Mesenteric fat pad (tissue), 1 donor: ENCODE results near the gene TBC1D2. TPM values are rescaled to one million over a fixed set of nuclear protein-coding genes. Genes with fewer than 3 reads are reported as not detected.
"Not testable (repeated sequence)": the region's sequence is repeated elsewhere in the genome, so short reads cannot be mapped to it uniquely, and the experiment has no call there.

Source experiments
- DNase-seq: peaks from one replicate; pipeline ENCODE4 v3.0.0-alpha.2; 2020; ENCODE audit warnings: low spot score
- long read RNA-seq: library from polyadenylated mRNA; unstranded; transcript quantifications from one replicate; pipeline ENCODE4 v2.0.0, GENCODE V29; 2020
- total RNA-seq: library from RNA; stranded (reverse); fragmentation: NEBNext Ultra II Directional; extraction: Animal tissue kit (Norgen Biotek cat#: 25700); gene quantifications from one replicate; pipeline ENCODE4 v1.2.1, GENCODE V29; 2021
- donor health status: DM: yes; HTN: yes; CAD: no.

The TBC1D2 gene, protein sequence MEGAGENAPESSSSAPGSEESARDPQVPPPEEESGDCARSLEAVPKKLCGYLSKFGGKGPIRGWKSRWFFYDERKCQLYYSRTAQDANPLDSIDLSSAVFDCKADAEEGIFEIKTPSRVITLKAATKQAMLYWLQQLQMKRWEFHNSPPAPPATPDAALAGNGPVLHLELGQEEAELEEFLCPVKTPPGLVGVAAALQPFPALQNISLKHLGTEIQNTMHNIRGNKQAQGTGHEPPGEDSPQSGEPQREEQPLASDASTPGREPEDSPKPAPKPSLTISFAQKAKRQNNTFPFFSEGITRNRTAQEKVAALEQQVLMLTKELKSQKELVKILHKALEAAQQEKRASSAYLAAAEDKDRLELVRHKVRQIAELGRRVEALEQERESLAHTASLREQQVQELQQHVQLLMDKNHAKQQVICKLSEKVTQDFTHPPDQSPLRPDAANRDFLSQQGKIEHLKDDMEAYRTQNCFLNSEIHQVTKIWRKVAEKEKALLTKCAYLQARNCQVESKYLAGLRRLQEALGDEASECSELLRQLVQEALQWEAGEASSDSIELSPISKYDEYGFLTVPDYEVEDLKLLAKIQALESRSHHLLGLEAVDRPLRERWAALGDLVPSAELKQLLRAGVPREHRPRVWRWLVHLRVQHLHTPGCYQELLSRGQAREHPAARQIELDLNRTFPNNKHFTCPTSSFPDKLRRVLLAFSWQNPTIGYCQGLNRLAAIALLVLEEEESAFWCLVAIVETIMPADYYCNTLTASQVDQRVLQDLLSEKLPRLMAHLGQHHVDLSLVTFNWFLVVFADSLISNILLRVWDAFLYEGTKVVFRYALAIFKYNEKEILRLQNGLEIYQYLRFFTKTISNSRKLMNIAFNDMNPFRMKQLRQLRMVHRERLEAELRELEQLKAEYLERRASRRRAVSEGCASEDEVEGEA
- total RNA-seq = 12.0 TPM
- long read RNA-seq, transcript TBC1D2-205 (13 exons, 3,349 nt) = major isoform, 11 of 25 reads
- long read RNA-seq, partial matches to known transcripts = 6 of 25 reads
- long read RNA-seq, other reads (novel, unspliced or antisense) = 4 of 25 reads

DNA sequence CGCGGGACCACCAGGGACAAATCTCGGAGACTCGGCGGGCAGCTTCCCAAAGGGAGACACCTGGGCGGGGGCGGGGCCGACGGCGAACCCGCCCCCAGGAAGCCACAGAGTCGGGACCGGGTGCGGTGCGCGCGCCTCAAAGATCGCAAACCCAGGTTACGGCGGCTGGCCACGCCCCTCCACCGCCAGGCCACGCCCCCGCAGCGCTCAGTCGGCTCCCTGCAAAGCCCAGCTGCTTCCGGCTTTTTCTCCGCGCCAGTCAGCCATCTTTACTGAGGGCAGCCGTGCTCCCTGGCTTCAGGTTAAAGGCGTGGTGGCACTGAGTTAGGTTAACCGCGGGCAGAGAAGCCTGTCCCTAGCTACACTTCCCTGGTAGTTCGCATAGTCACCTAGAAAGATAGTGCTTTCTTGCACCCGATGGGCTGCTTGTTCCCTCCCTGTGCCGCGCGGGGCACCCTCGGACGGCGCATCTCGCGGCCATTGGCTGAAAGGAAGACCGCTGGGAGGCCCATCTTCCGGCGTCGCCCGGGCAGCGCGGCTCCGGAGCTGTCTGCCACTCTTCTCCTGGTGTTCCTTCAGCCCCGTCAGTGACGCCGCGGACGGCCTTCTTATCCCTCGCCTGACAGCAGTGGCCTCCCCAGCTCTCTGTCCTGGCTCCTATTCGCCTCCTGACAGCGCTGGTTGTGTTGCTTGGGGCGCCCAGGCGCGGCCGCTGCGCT is at the start of gene TBC1D2:
Gene TBC1D2 (minus strand): TSS at position 72 of the 719 bp plus-strand sequence. CDS start 108 bp downstream, outside the sequence.
- DNase-seq = peak; percentile 99

DNA sequence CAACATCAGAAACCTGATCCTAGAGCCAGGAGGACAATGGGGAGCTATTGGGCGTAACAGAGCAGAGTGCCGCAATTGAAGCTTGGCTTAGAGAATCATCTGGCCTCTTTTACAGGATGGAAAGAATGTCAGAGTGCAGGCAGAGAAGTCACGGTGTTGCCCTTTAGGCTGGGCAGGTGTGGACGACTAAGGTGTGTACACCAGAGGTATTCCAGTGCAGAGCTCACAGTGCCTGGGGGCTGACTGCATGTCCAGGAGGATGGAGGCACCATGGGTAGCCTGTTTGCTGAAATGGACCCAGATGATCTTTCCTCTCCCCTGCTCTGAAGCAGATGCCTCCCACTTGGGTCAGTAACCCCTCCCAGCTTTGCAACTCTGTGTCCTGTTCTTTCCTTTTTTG is 48.9 kb upstream of the TBC1D2 start:
- DNase-seq = no peak

DNA sequence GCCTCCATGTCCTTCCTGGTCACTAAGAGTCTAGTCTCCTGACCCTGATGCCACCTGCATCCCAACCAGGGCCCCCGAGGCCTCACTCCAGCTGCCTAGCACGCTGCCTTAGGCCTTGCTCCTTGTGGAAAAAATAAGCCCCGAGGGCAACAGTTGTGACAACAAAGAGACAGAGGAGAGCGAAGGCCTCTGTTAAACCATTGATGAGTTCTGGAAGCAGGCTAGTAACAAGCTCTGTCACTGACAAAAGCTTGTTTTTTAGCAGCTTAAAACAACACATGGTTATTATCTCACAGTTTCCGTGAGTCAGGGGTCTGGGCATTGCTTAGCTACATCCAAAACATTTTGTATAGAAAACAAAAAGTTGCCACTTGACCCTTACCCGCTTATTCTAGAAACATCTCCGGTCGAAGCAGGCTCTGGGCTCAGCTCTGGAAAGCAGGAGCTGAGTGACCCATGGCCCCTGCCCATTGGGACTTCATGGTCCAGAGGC is 48.2 kb upstream of the TBC1D2 start:
- DNase-seq = no peak

DNA sequence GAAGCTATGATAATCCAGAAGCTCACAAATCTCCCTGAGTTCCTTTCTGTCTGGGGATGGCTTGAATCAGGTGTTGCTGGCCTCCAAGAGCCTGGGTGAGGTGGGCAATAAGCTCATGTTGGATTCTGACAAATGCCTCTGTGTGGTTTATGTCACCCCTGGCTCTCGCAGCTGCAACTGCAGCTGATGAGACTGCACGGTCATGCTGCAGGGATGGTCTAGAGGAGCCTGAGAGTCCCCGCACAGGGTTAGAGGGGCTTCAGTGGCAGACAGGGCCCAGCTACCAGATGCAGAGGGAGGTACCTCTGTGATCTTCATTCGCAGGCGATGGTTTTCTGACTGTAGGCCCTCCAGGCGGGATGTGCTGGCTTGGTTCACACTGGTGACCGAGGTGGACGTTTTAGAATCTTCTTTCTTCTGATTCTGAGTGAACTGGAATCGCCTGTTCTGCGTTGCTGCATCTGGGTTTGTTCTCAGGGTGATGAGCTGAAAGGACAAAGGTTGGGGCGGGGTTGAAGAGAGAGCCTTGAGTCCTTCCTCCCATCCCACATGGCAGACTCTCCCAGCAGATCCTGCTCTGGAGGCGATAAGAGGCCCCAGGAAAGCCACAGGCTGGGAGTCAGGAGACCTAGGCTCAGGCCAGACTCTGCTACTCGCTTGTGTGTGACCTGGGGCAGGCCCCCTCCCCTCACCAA is 47.6 kb upstream of the TBC1D2 start:
- DNase-seq = no peak

DNA sequence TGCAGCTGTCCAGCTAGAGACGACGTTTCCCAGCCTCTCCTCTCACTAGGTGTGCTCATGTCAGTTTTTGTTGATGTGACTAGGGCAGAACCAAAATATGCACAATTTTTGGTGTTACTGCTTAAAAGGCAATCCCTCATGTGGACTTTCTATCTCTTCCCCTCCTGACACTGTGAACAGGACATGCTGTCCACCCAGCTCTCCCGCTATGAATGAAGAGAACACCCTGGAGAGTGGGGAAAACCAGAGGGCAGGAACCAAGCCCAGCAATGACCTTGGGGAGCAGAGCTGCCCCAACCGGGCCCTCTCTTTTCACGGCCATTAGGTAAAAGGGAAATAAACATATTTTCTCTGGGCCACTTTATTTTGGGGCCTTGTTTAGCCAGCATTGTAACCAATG is 46.7 kb upstream of the TBC1D2 start:
- DNase-seq = no peak

DNA sequence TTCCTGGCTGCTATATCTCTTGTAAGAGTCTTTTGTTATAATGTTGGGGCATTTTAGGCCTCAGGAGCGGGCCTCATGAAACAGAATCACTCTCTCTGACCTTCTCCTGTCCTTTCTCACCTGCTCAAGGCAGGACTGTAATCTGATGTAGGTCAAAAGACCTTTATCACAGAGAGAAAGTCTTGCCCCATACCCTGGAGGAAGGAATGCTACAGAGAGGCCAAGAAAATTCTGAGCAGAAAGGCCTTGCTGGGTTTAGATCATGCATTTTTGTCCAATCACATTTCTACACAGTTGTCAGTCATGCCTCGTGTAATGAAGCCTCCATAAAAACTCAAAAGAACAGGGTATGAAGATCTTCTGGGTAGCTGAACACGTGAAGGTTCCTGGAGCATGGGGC is 45.2 kb upstream of the TBC1D2 start:
- DNase-seq = no peak

DNA sequence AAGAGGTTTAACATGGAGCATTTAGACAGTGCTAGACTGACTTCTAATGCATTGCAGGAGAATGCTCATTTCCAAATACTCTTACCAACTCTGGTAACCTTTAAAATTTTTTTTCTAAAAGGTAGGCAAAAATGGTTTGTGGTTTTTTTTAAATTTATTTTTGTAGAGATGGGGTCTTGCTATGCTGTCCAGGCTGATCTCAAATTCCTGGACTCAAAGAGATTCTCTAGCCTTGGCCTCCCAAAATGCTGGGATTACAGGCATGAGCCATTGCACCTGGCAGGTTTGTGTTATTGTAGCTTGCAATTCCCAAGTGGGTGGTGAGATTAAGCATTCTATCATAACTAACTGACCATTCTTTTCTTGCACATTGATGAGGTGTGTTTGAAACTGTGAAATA is 43.0 kb upstream of the TBC1D2 start:
- DNase-seq = no peak

DNA sequence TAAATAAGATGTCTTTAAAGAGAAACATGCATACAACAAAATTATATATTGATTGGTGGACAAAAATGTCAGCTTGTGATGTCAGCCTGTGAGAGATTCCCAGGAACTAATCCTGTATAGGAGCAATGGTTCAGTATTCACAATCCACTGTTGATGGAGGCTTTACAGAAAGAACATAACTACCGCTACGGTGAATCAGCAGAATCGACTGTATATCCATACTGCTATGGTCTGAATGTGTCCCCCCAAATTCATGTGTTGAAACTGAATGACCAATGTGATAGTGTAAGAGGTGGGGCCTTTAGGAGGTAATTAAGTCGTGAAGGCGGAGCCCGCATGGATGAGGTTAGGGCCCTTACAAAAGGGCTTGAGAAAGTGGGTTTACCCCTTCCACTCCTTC is 40.4 kb upstream of the TBC1D2 start:
- no peak for DNase-seq

DNA sequence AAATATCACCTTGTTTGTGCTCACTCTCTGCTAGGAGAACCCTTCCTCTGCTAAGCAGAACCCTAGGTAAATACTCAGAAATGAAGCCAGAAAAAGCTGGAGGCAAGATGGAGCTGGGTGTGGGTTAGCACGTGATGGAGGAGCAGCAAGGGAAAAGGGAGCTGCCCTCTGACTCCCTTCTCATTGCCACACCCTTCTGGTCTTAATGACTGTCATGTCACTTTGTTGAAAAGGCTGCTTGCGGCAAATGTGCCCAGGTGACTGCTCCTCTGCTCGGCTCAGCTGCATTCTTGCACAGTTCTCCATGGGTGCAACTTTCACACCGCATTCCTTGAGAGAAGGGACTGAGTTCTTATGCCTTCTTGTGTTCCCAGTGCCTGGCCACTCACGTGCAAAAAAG is 36.4 kb upstream of the TBC1D2 start:
- peak; percentile 62 for DNase-seq

DNA sequence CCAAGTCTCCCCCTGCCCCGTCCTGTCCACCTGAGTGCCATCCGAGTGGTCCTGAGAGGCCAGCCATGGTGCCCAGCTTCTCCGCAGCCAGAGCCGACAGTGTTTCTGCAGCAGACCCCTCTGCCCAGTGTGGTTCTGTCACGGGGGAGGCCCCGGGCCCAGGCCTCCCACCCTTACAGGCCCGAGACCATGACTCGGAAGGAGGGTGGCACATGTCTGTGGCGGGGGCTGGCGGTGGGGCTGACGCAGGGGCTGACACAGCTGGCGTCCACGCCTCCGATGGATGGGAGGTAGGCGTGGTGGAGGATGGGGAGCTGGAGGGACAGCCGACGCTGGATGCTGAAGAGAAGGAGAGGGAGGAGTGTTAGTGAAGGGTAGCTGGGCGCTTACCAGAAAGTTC is 35.0 kb upstream of the TBC1D2 start:
- peak; percentile 47 for DNase-seq

DNA sequence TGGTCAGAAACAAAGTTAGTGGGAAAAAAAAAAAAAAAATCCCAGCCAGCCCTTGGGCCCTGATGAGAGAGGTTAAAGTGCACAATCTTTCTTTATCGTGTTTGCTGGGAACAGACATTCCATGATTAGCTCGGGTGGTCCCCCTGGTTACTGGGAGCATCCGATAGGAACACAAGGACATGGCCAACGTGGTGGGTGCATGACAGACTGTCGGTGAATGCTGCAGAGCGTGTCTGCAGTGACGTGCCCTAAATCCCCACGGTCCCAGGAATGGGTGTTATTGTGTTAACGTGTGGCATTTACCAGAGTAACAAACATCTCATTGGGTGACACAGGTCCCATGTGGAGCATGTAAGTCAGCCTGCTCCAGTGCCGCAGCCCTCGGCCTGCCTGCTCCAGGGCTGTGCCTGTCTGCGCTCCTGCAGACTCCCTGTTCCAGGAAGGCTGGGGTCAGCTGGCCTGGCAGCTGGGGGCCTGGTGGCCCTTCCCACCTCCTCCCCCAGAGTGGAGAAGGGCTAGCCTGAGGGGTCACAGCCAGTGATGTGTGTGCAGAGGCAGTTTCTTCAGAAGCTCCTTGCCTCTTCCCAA is 34.3 kb upstream of the TBC1D2 start:
- peak; percentile 88 for DNase-seq

DNA sequence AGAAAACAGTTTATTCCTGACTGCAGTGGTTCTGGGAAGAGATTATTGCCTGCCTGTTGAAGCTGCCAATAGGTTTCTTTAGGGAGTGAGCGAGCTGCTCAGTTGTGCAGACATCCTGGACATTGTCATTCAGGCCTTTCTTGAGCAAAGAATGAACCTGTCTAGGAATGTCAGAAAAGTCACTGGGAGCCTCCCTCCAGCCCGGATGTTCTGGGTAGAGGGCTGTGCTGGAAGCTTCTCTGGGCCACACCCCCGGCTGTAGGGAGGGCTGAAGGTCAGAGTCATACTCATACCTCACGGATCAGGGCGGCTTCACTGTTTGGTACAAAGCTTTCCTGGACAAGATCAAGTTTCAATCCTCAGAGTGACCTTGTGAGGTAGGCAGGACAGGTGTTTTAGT is 33.4 kb upstream of the TBC1D2 start:
- DNase-seq = peak; percentile 65

DNA sequence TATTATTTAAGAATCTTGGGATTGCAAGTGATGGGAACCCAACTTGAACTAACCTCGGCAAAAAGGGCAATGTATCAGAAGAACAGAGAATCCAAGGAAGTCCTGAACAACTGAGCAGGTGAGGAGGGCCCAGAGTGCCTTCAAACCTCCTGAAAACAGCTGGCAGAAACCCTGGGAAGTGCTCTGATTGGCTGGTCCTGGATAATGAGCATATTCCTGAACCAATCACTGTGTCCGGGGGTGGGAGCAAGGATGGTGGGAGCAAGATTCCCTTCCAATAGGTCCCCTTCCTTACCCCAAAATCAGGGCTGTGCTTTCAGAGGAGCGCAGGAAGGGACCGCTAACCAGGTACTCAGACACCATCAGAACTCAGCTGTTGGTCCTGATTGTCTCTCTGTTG is 31.9 kb upstream of the TBC1D2 start:
- DNase-seq = peak; percentile 37

DNA sequence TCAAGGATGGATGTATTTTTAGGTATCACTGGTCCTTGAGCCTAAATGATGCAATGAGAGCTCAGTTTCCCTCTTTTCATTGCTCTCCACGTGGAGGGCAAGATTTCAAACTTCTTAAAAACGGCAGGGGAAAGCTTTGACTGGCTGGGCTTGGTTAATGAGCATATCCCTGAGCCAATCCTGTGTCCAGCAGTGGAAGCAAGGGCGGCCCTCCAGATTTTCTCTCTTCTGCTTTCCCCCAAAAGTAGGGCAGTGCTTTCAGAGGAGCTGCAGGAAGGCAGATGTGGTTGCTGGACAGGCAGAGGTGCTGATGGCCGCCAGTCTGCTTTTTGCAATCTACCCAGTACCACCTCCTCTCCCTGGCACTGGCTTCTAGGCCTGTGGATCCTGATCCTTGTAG is 30.0 kb upstream of the TBC1D2 start:
- peak; percentile 64 for DNase-seq

DNA sequence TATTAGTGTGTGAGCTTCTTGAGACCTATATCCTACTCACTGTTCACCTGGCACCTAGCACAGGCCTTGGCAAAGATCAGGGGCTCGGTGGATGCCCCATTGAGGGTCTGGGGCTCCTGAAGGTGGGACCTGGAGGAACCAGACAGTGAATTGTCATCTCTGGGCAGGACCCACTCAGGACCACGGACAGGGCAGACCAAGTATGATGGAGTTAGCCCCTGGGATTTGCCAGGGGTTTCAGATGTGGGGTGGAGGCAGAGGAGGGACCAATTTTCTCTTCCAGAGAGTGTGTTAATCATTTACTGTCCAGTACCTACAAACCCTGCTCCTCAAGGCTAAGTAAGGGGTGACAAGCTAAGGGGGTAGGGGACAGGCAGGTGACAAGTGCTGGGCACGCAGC is 29.3 kb upstream of the TBC1D2 start:
- peak; percentile 33 for DNase-seq

DNA sequence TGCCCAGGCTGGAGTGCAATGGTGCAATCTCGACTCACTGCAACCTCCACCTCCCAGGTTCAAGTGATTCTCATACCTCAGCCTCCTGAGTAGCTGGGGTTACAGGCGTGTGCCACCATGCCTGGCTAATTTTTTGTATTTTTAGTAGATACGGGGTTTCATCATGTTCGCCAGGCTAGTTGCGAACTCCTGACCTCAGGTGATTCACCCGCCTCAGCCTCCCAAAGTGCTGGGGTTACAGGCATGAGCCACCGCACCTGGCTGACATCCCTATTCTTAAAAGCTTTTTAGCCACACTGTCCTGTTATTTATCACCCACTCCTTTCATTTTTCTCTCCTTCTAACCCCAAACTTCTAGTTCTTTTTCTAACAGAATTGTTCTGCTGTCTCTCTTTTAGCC is 27.7 kb upstream of the TBC1D2 start:
- not testable (repeated sequence) for DNase-seq

DNA sequence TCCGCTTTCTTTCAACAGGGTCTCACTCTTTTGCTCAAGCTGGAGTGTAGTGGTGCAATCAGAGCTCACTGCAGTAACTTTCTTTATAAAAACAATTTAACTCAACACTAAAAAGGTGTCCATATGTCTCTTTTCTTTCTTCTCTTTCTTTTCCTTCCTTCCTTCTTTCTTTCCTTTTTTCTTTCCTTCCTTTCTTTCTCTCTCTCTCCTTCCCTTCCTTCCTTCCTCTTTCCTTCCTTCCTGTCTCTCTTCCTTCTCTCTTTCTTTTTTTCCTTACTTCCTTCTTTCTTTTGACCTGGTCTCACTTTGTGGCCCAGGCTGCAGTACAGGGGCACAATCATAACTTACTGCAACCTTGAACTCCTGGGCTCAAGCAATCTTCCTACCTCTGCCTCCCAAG is 25.8 kb upstream of the TBC1D2 start:
- no peak for DNase-seq

DNA sequence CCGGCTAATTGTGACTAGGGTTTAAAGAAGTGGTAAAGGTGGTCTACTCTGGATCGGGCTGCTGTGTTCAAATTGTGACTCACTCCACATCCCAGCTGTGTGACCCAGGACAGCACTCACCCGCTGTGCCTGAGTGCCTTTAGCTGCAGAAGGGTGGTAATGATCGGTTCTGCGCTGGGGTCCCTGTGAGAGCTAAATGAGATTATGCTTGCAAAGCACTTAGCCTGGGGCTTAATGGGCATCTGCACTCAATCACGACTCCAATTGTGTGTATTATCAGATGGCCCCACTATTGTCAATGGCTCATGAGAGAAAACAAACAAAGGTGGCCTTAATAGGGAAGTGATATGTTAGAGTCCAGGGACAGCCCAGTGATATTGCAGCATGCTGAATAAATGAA is 25.1 kb upstream of the TBC1D2 start:
- DNase-seq = peak; percentile 53

DNA sequence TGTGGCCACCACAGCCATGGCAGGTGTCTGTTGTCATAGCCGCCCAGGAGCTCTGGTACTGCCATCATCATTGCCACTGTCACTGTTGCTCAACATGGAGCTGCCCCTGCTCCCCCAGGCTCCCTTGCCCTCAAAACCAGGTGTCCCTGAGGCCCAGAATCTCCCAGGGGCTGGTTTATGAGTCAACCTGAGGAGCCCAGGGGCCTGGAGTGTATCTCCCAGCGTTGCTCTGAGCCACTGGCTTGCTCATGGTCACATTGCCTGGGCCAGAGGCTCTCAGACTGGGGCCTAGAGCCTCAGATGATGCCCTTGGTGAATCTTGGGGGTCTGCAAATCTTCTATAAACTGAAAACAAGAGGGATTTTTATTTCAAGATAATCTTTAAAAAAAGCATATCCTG is 24.7 kb upstream of the TBC1D2 start:
- DNase-seq = peak; percentile 84

DNA sequence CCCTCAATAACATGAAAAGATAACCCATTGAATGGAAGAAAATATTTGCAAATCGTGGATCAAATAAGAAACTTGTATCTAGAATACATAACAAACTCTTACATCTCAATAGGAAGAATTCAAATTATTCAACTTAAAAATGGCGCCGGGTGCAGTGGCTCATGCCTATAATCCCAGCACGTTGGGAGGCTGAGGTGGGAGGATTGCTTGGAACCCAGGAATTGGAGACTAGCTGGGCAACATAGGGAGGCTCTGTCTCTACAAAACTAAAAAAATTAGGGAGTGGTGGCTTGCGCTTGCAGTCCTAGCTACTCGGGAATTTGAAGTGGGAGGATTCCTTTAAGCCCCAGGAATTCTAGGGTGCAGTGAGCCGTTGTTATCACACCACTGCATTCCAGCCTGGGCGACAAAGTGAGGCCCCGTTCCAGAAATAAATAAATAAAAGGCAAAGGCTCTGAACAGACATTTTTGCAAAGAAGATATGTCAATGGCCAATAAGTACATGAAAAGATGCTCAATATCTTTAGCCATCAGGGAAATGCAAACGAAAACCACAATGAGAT is 21.5 kb upstream of the TBC1D2 start:
- DNase-seq = no peak
